ENCODE measurements around the gene GSX2. TPM values are rescaled to one million over a fixed set of nuclear protein-coding genes. Genes with fewer than 3 reads are reported as not detected.

GSX2 gene
- total and polyA plus RNA-seq, 2 of the 13 experiments (the other 11 are each of a cell fraction or from before 2014, with no cell fraction given), result not detected

DNA sequence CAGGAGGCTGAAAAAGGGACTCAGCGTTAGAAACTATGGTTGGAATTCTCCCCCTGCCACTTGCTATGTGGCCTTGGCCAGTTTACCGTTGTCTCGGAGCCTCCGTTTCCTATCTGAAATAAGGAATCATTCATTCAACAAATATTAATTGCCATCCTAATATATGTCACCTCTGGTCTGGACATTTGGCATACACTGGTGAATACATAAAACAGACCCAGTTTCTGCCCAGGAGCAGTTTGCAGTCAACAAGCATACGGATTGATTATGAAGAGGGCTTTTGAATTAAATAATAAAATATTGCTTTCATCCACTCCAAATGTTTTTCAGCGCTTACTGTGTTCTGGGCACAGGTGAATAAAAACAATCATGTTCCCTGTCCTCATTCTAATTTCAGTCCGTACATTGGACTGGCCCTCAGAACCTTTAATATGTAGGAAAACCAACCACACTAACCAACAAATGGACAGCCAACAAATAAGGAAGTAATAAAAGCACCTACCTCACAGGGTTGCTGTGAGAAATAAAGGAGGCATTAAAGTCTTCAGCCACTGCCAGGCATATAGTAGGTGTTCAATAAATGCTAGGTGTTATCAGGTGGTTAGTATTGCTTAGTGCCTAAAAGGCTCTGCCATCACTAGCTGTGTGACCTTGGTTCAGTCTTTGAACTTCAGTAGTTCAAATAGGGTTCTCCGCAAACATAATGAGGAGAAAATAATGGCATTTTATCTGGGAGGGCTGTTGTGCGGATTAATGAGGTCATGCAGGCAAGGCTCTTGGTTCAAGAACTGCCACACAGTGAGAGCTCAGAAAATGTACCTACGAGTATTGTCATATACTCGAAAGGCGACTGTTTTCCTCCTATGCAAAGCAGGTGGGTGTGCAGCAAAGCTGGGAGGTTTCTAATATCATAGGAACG is 7.3 kb upstream of the GSX2 start (continued):
- TF ChIP-seq ZNF280B (CRISPR knock-in tag; IDR thresholded peaks at IDR 0.05; ENCODE audit: borderline replicate concordance), result no peak
- no peak for TF ChIP-seq ZNF552 (CRISPR knock-in tag; IDR thresholded peaks at IDR 0.05; ENCODE audit: borderline replicate concordance)
- TF ChIP-seq RORA (CRISPR knock-in tag; IDR thresholded peaks at IDR 0.05), result no peak
- TF ChIP-seq ZKSCAN8 (CRISPR knock-in tag; IDR thresholded peaks at IDR 0.05; ENCODE audit: borderline replicate concordance), result peak; percentile 97
- 0 out of 2 replicates have a peak, but pooled peaks have one; percentile 20 for TF ChIP-seq JUN (CRISPR knock-in tag; IDR thresholded peaks at IDR 0.05)
- TF ChIP-seq IKZF5 (CRISPR knock-in tag; IDR thresholded peaks at IDR 0.05), result no peak
- 0 out of 2 replicates have a peak, but pooled peaks have one; percentile 27 for TF ChIP-seq ZFX (CRISPR knock-in tag; IDR thresholded peaks at IDR 0.05; ENCODE audit: low read depth)
- TF ChIP-seq NCOA2 (CRISPR knock-in tag; IDR thresholded peaks at IDR 0.05), result no peak
- no peak for TF ChIP-seq ZNF510 (CRISPR knock-in tag; IDR thresholded peaks at IDR 0.05; ENCODE audit: low read depth)
- no peak for TF ChIP-seq ZNF263 (CRISPR knock-in tag; IDR thresholded peaks at IDR 0.05)
- TF ChIP-seq HOXA5 (CRISPR knock-in tag; IDR thresholded peaks at IDR 0.05), result no peak
- TF ChIP-seq TCF7 (IDR thresholded peaks at IDR 0.05; ENCODE audit: low read depth), result no peak; the same call in 1 of the 2 replicates
- TF ChIP-seq ZNF891 (CRISPR knock-in tag; IDR thresholded peaks at IDR 0.05), result no peak
- no peak for TF ChIP-seq ZBTB4 (CRISPR knock-in tag; IDR thresholded peaks at IDR 0.05; ENCODE audit: borderline replicate concordance)
- 0 out of 4 replicates have a peak, but pooled peaks of 1 of the 2 experiments have one; percentile 24 for TF ChIP-seq HMGXB4 (CRISPR knock-in tag; IDR thresholded peaks at IDR 0.05; ENCODE audit: borderline replicate concordance in 1 of 2, low read depth in 1 of 2)
- no peak for TF ChIP-seq BHLHE40 (IDR thresholded peaks at IDR 0.05; ENCODE audit: low read length)
- no peak for TF ChIP-seq NFKBIZ (CRISPR knock-in tag; IDR thresholded peaks at IDR 0.05)
- no peak for TF ChIP-seq RBFOX2 (IDR thresholded peaks at IDR 0.05; ENCODE audit: low read depth, low read length)
- TF ChIP-seq ZFP91 (CRISPR knock-in tag; IDR thresholded peaks at IDR 0.05; ENCODE audit: borderline replicate concordance), result no peak

All from HepG2 (cell line).